ENCODE data around the gene BMP4.

The BMP4 gene

GRCh38 chr14:53955229-53955556, 1.4 kb downstream of the BMP4 start:
- no peak for DNase-seq
- no peak overlapping the region for H2BK15ac ChIP-seq (replicated peaks; ENCODE audit: low read depth)
- peak overlapping the region; percentile 96 for H3K56ac ChIP-seq (ENCODE audit: low read length)
- no peak overlapping the region for H4K8ac ChIP-seq (ENCODE audit: low read depth, low read length)
- no peak overlapping the region for H4K5ac ChIP-seq (ENCODE audit: low read length)
- H2AK5ac ChIP-seq (ENCODE audit: low read length): no peak overlapping the region
- H3K27ac ChIP-seq (ENCODE audit: low read depth, low read length): peak overlapping the region; percentile 57
- H3K9ac ChIP-seq (ENCODE audit: low read length): peak overlapping the region; percentile 90
- H2BK120ac ChIP-seq (ENCODE audit: low read depth, low read length): peak overlapping the region; percentile 56
- H3K79me1 ChIP-seq (ENCODE audit: low read length): no peaks in the 10 kb centered on the region
- H3K79me2 ChIP-seq (ENCODE audit: control insufficient read depth, insufficient read depth, low read length): peaks cover 16% of the 10 kb centered on the region
- H3K36me3 ChIP-seq (ENCODE audit: control insufficient read depth, insufficient read depth, low read length): peaks cover 2% of the 10 kb centered on the region
- WGBS (ENCODE audit: extremely low coverage, insufficient coverage, low lambda C conversion rate): no CpG with 5 or more reads among the region's 17 CpGs
- H3K4ac ChIP-seq (ENCODE audit: low read depth, low read length): no peak overlapping the region
- H3K27me3 ChIP-seq (ENCODE audit: insufficient read depth, low read length, poor library complexity): no peaks in the 10 kb centered on the region
- peak overlapping the region; percentile 85 for H3K18ac ChIP-seq (ENCODE audit: low read length)
- H3K4me1 ChIP-seq (ENCODE audit: control insufficient read depth, low read depth, low read length): peaks cover 6% of the 10 kb centered on the region
- no peak overlapping the region for H3K23ac ChIP-seq (ENCODE audit: low read length)
- H2BK5ac ChIP-seq (ENCODE audit: low read length): no peak overlapping the region
- peak overlapping the region; percentile 91 for H3K4me3 ChIP-seq (ENCODE audit: low read length)
- H3K4me2 ChIP-seq (ENCODE audit: low read length): peak overlapping the region; percentile 90

- Histone ChIP-seq H3K4ac (ENCODE audit: low read depth, low read length) (no peak overlapping the region), H3K79me2 (ENCODE audit: control insufficient read depth, insufficient read depth, low read length) (peaks cover 16% of the 10 kb centered on the region), H3K56ac (ENCODE audit: low read length) (peak overlapping the region; percentile 96), H3K79me1 (ENCODE audit: low read length) (no peaks in the 10 kb centered on the region), H3K4me1 (ENCODE audit: control insufficient read depth, low read depth, low read length) (peaks cover 6% of the 10 kb centered on the region), H3K23ac (ENCODE audit: low read length) (no peak overlapping the region), H3K4me3 (ENCODE audit: low read length) (peak overlapping the region; percentile 91), H3K9ac (ENCODE audit: low read length) (peak overlapping the region; percentile 90), H3K36me3 (ENCODE audit: control insufficient read depth, insufficient read depth, low read length) (peaks cover 4% of the 10 kb centered on the region), H3K4me2 (ENCODE audit: low read length) (peak overlapping the region; percentile 90), H2BK5ac (ENCODE audit: low read length) (peak overlapping the region; percentile 5), H3K18ac (ENCODE audit: low read length) (peak overlapping the region; percentile 85), H4K5ac (ENCODE audit: low read length) (no peak overlapping the region), H2BK15ac (replicated peaks; ENCODE audit: low read depth) (no peak overlapping the region), H4K8ac (ENCODE audit: low read depth, low read length) (no peak overlapping the region), H2AK5ac (ENCODE audit: low read length) (no peak overlapping the region), H3K27ac (ENCODE audit: low read depth, low read length) (peak overlapping the region; percentile 57), H2BK120ac (ENCODE audit: low read depth, low read length) (peak overlapping the region; percentile 56), H3K27me3 (ENCODE audit: insufficient read depth, low read length, poor library complexity) (no peaks in the 10 kb centered on the region)
- DNase-seq: no peak
- WGBS (ENCODE audit: extremely low coverage, insufficient coverage, low lambda C conversion rate): no CpG with 5 or more reads among the region's 53 CpGs
These were observed 1.9 kb downstream of the BMP4 start for GRCh38 chr14:53954551-53955228.

GRCh38 chr14:53953828-53954550, 2.6 kb downstream of the BMP4 start:
- Histone ChIP-seq H3K18ac (ENCODE audit: low read length) (peak overlapping the region; percentile 96), H3K27me3 (ENCODE audit: insufficient read depth, low read length, poor library complexity) (no peaks in the 10 kb centered on the region), H3K9ac (ENCODE audit: low read length) (peak overlapping the region; percentile 90), H2BK15ac (replicated peaks; ENCODE audit: low read depth) (no peak overlapping the region), H3K4ac (ENCODE audit: low read depth, low read length) (no peak overlapping the region), H3K27ac (ENCODE audit: low read depth, low read length) (peak overlapping the region; percentile 78), H3K23ac (ENCODE audit: low read length) (peak overlapping the region; percentile 75), H3K4me3 (ENCODE audit: low read length) (peak overlapping the region; percentile 91), H4K8ac (ENCODE audit: low read depth, low read length) (no peak overlapping the region), H3K56ac (ENCODE audit: low read length) (peak overlapping the region; percentile 96), H3K79me2 (ENCODE audit: control insufficient read depth, insufficient read depth, low read length) (peaks cover 16% of the 10 kb centered on the region), H3K36me3 (ENCODE audit: control insufficient read depth, insufficient read depth, low read length) (peaks cover 4% of the 10 kb centered on the region), H3K79me1 (ENCODE audit: low read length) (no peaks in the 10 kb centered on the region), H2BK5ac (ENCODE audit: low read length) (no peak overlapping the region), H4K5ac (ENCODE audit: low read length) (no peak overlapping the region), H3K4me2 (ENCODE audit: low read length) (peak overlapping the region; percentile 90), H3K4me1 (ENCODE audit: control insufficient read depth, low read depth, low read length) (peaks cover 6% of the 10 kb centered on the region), H2AK5ac (ENCODE audit: low read length) (no peak overlapping the region), H2BK120ac (ENCODE audit: low read depth, low read length) (peak overlapping the region; percentile 5)
- WGBS (ENCODE audit: extremely low coverage, insufficient coverage, low lambda C conversion rate): no CpG with 5 or more reads among the region's 51 CpGs
- peak; percentile 66 for DNase-seq

- no CpG with 5 or more reads among the region's 72 CpGs for WGBS (ENCODE audit: extremely low coverage, insufficient coverage, low lambda C conversion rate)
- peak overlapping the region; percentile 90 for H3K9ac ChIP-seq (ENCODE audit: low read length)
- H3K4me2 ChIP-seq (ENCODE audit: low read length): peak overlapping the region; percentile 94
- H3K23ac ChIP-seq (ENCODE audit: low read length): peak overlapping the region; percentile 75
- H2BK120ac ChIP-seq (ENCODE audit: low read depth, low read length): peak overlapping the region; percentile 5
- H2BK5ac ChIP-seq (ENCODE audit: low read length): no peak overlapping the region
- H3K18ac ChIP-seq (ENCODE audit: low read length): peak overlapping the region; percentile 96
- H3K56ac ChIP-seq (ENCODE audit: low read length): peak overlapping the region; percentile 96
- H3K4me1 ChIP-seq (ENCODE audit: control insufficient read depth, low read depth, low read length): peaks cover 6% of the 10 kb centered on the region
- no peak overlapping the region for H2BK15ac ChIP-seq (replicated peaks; ENCODE audit: low read depth)
- peaks cover 16% of the 10 kb centered on the region for H3K79me2 ChIP-seq (ENCODE audit: control insufficient read depth, insufficient read depth, low read length)
- peak; percentile 93 for DNase-seq
- no peak overlapping the region for H4K8ac ChIP-seq (ENCODE audit: low read depth, low read length)
- H3K79me1 ChIP-seq (ENCODE audit: low read length): no peaks in the 10 kb centered on the region
- peak overlapping the region; percentile 91 for H3K4me3 ChIP-seq (ENCODE audit: low read length)
- H2AK5ac ChIP-seq (ENCODE audit: low read length): no peak overlapping the region
- no peak overlapping the region for H4K5ac ChIP-seq (ENCODE audit: low read length)
- H3K27ac ChIP-seq (ENCODE audit: low read depth, low read length): peak overlapping the region; percentile 78
- no peaks in the 10 kb centered on the region for H3K27me3 ChIP-seq (ENCODE audit: insufficient read depth, low read length, poor library complexity)
- peak overlapping the region; percentile 10 for H3K4ac ChIP-seq (ENCODE audit: low read depth, low read length)
- peaks cover 4% of the 10 kb centered on the region for H3K36me3 ChIP-seq (ENCODE audit: control insufficient read depth, insufficient read depth, low read length)
These were observed 3.4 kb downstream of the BMP4 start for GRCh38 chr14:53953002-53953827.

- H3K79me2 ChIP-seq (ENCODE audit: control insufficient read depth, insufficient read depth, low read length): peaks cover 16% of the 10 kb centered on the region
- H3K27ac ChIP-seq (ENCODE audit: low read depth, low read length): peak overlapping the region; percentile 72
- H3K4me3 ChIP-seq (ENCODE audit: low read length): peak overlapping the region; percentile 59
- peak overlapping the region; percentile 69 for H3K23ac ChIP-seq (ENCODE audit: low read length)
- DNase-seq: peak; percentile 71
- H2BK15ac ChIP-seq (replicated peaks; ENCODE audit: low read depth): no peak overlapping the region
- H3K9ac ChIP-seq (ENCODE audit: low read length): peak overlapping the region; percentile 80
- H3K27me3 ChIP-seq (ENCODE audit: insufficient read depth, low read length, poor library complexity): no peaks in the 10 kb centered on the region
- no peak overlapping the region for H2BK120ac ChIP-seq (ENCODE audit: low read depth, low read length)
- WGBS (ENCODE audit: extremely low coverage, insufficient coverage, low lambda C conversion rate): no CpG with 5 or more reads among the region's 10 CpGs
- no peak overlapping the region for H4K5ac ChIP-seq (ENCODE audit: low read length)
- H3K79me1 ChIP-seq (ENCODE audit: low read length): no peaks in the 10 kb centered on the region
- peak overlapping the region; percentile 94 for H3K4me2 ChIP-seq (ENCODE audit: low read length)
- H3K4me1 ChIP-seq (ENCODE audit: control insufficient read depth, low read depth, low read length): peaks cover 6% of the 10 kb centered on the region
- H3K4ac ChIP-seq (ENCODE audit: low read depth, low read length): no peak overlapping the region
- H3K56ac ChIP-seq (ENCODE audit: low read length): peak overlapping the region; percentile 57
- H2AK5ac ChIP-seq (ENCODE audit: low read length): no peak overlapping the region
- no peak overlapping the region for H4K8ac ChIP-seq (ENCODE audit: low read depth, low read length)
- H3K36me3 ChIP-seq (ENCODE audit: control insufficient read depth, insufficient read depth, low read length): peaks cover 4% of the 10 kb centered on the region
- H3K18ac ChIP-seq (ENCODE audit: low read length): peak overlapping the region; percentile 12
- H2BK5ac ChIP-seq (ENCODE audit: low read length): no peak overlapping the region
These were observed 4.1 kb downstream of the BMP4 start for GRCh38 chr14:53952533-53952932.
